ENCODE measurements around the gene OR10G7.

Gene OR10G7, protein sequence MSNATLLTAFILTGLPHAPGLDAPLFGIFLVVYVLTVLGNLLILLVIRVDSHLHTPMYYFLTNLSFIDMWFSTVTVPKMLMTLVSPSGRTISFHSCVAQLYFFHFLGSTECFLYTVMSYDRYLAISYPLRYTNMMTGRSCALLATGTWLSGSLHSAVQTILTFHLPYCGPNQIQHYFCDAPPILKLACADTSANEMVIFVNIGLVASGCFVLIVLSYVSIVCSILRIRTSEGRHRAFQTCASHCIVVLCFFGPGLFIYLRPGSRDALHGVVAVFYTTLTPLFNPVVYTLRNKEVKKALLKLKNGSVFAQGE

DNA sequence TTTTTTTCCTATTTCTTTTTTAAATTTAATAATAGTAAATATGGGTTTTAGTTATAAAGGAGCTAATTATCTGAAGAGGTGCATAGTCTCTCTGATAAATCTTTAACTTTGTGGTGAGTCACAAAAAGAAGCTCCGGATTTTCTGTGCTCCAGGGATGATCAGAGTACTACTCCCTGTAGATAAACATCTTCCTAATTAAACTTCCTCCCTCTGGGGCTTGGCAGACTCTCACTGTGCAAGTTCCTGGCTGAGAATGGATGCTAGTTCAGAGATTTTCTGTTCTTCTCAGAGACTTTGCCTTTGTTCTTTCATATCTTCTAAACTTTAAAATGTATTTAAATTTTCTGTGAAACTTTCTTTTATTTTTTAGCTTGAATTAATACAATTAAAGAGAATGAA lies at the start of gene OR10G7:
OR10G7 (minus strand) TSS at position 72 of the 400 bp plus-strand sequence. CDS start 2,324 bp downstream, outside the sequence.
- no peak for DNase-seq

DNA sequence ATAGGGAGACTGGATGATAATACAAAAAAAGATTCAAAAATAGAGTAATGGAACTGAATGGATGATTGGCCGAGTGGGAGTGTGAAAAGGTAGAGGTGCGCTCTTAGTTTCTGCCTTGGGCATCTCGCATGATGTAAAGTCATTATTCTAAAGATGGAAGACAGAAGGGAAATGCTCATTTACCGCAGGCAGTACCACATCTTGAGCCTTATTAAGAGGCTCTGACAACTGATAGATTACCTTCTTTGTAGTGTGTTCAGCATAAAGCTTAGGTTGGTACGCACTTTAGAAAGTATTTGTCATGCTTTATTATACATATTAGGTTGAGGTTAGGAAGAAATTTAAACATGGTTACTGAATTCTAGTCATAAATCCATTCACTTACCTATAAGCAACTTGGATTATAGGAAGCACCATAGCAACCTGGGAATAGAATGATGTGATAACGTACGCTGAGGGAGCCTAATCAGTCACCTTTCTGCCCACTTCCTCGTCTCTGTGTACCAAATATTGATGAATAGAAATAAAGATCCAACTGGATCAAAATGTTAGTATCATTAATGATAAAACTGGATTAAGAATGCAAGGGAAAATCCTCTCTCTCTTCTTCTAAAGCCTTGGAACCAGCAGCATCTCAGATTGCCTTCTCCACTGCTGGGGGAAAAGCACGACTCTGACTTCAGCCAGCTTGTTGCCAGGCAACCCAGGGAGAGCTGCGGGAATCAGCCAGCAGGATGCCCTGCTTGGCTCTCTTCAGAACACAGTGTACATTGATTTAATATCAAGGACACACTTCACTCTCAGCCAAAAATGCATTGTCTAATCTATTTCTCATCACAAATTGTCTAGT lies 45.1 kb upstream of the OR10G7 start:
- peak; percentile 43 for DNase-seq

DNA sequence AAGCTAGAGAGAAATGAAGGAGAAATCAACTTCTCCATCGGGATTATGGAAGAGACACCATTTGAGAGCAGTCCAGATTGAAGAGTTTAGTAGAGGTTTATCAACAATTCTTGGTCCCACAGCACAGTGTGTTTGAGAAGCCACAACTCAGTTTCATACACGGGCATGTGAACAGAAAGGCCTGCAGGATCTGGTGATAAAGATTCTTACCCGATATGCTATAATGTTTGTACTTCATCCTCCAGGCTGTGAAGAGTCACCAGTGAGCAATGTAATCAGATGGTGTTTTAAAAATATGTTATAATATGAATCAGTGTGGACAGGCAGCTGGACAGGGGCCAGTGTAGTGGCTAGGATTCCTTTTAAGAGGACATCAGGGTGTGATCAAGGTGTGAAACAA lies 44.5 kb upstream of the OR10G7 start:
- no peak for DNase-seq

DNA sequence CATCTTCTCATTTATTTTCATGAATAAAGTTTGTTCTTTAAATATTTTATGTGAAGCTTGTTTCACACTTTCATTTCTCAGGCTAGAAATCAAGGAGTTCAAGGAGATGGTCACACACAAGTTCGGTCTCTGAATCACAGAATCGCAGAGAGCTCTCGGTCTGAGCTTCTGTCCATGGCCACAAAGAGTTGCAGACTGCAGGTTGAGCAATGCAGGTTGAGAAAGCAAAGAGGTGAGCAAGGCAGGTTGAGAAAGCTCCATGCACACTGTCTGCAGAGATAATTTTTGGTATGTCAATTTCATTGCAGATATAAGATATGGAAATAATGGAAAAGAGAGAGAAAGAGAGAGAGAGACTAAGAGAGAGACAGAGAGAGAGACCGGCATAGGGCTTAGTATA lies 41.2 kb upstream of the OR10G7 start:
- DNase-seq: no peak

DNA sequence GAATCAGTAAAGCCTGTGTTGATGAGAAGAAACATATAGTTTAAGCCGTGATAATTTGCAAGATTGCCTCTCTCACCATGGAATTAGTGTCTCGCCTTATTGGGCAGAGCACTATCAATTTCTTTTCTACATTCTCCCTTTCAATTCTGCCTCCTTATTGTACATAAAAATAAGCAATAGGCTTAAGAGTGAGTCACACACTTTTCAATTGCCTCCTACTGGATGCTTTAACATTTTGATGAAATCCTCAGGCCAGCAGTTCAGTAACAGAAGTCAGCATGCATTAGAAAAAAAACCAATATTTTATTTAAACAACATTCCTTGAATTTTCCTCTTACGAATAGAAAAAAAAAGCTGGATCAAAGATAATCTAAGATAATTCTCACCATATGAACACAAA lies 40.4 kb upstream of the OR10G7 start:
- DNase-seq: no peak

DNA sequence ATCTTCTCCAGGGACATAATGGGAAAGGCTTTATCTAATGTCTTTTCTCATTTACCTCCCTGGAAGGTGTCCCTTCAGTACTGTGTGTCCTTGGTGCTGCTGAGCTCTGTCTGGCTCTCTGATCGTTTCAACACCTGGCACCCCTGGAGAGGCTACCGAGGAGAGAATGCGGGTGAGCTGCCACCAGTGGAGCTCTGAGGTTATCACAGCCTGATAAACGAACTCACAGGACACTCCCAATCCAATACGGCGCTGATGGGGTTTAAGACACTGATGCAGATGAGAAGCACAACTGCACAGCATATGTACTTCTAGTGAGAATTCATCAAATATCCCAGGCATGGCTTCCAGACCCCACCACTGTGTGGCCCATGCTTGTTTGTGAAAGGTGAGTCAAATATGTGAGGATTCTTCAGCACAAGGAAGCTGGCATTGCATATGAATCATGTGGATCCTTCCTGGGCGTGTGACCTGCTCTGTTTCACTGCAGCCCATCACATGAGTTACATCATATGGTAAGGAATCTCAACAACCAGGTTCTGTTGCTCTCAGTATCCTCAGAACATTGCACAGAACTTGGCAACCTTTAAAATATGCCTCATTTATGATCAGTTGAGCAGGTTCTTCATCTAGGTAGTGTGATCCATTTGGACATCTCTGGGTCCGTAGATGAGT lies 39.3 kb upstream of the OR10G7 start:
- DNase-seq: no peak

DNA sequence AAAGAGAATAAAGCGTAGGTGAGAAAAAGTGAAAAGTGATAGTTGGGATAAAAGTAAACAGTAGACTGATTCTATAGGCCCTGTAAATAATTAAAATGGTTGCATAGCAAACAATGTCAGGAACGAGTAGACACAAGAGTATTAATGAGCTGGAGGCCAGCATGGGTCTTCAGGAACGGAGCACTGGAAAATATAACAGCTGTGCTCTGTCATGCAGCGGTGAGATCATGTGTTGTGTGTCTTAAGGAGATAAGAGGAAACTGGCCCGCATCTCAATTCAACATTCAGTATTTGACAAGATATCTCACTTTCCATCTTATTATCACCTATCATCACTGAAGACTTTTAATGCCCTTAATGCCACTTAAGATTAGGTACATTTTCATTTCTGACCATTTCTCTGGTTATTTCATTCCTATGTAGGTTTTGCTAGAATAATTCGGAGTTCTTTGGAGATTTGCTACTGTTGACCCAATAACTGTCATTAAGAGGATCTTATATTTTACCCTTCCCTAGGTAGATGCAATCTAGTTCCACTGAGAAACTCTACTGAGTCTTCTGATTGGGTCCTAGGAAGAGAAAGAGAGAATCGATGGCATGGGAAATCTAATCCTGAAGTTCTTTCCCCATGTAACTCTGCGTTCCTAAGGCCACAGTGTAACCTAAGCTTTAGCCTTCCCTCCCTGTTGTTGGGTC lies 38.7 kb upstream of the OR10G7 start:
- no peak for DNase-seq

DNA sequence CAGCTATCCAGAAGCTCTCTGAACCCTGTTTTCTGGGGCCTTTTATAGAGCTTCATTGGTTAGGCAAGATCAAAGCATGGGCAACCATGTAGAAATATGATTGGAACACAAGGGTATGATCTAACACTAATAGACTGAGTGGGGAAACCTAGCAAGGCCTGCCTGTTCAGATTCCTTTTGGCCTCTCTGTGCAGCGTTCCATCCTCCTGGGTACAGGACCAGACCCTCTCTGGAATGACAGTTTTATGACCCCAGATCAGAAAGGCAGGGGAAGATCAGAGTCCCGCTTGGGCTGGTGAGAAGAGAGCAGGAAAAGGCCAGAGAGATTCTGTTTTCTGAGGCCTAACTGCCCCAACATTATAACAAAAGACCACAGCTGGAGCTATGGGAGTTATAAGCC lies 37.5 kb upstream of the OR10G7 start:
- no peak for DNase-seq

DNA sequence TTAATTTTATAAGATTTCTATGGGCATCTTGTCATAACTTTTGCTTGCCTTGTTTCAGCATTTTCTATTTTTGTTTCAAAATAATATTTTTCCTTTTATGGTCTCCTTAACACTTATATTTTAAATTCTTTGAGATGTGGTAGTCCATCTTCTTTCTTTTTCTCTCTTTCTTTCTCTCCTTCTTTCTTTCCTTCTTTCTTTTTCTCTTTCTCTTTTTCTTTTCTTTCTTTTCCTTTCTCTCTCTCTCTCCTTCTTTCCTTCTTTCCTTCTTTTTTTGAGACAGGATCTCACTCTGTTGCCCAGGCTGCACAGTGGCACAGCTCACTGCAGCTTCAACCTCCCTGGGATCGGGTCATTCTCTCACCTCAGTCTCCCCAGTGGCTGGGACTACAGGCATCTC lies 36.1 kb upstream of the OR10G7 start:
- no peak for DNase-seq

DNA sequence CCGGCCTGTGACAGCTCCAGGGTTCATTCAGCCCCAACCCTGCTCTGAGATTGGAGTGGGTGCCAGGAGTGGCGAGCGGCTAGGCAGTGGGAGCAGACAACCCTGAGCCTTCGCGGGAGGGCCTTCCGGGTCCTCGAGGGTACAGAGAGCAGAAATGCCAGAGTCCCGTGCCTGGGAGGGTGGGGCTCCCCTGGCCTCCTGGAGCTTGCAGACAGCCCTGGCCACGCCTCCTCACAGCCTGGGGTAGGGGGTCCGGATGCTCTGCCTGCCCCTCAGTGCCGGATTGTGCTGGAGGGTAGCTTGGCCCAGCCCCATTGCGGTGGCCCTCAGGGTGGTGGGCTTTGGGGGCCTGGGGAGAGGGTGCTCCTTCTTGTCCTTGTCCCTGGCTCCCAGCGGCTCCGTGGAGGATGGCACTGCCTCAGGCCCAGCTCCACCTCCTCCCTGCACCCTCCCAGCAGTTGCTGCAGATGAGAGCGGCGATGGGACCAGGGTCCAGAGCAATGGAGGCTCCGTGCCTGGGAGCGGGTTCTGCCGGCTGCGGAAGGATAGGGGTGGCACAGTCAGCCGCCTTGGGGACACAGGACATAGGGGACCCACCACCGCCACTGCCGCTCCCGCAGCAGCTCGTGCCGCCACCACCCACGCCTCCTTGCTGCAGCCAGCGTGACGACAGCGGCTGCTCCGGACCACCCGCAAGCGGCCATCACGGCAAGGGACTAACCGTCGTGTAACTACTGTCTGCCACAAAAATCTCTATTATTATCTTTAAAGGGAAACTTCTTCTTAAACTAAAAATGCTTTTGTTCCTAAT lies 34.9 kb upstream of the OR10G7 start:
- DNase-seq: peak; percentile 15

DNA sequence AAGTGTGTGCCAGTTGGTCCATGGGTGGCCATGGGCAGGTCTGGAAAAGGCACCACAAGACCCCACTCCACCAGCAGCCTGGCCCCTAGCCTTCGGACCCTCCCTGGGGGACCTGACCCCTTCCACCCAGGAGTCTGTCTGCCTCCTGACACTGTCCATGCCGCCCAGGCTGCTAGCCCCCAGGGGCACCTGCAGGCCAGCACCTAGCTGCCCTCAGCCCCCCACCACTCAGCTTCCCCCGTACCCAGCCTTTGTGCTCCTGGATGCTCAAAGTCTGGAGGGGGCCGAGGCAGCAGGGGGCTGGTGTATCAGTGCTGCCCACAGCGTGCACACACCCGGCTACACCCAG lies 34.3 kb upstream of the OR10G7 start:
- no peak for DNase-seq

DNA sequence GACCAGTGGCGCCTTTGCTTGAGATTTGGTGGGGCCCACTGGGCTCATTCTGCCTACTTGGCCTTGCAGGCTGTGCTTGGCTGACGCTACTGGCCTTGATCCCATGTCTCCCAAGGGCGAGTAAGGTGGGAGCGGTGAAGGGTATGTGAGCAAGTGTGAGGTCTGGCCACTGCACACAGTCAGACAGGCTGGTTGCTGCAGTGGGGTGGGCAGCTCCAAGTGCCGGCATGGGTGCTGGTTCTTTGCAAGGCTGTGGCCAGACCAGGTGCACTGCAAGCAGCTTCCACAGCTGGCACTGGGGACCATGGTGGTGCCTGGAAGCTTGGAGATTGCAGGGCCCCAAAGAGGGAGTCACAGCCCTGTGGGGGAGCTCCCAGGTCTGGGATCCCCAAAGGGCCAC lies 33.4 kb upstream of the OR10G7 start:
- DNase-seq: no peak

DNA sequence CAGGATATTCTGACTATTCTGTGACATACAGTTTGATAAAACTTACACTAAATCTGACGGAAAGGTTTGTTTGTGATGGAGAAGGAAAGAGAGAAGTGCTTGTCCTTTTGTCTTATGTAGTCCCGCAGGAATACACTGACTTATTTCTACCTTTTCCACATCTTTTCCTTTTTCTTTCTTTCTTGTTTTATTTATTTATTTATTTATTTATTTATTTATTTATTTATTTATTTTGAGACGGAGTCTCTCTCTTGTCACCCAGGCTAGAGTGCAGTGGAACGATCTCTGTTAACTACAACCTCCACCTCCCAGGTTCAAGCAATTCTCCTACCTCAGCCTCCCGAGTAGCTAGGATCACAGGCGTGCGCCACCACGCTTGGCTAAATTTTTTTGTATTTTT lies 31.0 kb upstream of the OR10G7 start:
- DNase-seq: no peak

DNA sequence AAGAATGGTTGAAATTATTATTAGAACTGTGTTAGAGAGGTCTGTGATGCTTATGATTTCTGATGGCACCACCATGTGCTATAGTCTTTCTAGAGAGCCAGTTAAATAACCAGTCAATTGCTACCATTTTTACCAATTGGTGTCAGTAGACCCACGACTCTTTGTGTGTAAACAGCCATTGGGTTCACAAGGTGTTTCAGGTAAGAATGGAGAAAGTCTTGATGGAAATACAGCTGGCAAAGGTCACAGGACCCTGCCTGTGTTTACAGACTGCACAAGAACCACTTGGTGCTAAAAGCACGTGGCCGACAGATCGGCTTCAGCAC lies 30.5 kb upstream of the OR10G7 start:
- DNase-seq: no peak

DNA sequence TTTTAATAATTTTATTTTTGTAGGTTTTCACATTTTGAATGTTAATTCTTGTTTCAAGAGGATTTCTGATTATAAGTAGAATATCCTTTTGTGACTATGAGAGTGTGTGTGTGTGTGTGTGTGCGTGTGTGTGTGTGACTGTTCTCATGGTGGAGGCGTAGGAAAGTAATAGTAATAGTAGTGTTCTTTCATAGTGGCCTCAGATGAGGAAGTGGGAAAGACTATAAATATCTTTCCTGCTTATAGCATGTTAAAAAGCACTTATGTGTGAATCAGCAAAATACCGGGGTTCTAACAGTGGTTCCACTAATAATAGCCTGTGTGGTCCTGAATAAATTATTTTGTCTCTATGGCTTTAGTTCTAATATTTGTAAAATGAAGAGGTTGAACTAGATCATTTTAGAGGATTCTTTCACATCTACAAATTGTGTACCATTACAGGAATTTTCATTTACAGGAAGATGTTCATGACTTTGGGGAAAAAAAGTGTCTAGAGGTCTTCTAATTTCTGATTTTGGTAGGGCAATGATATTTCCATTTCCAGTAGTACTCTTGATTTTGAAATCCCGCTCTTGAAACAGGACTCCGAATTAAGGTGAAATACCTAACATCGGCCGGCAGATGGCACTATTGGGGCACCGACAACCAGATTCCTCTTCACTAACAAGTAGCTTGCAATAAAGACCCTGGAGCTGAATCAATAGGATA lies 29.9 kb upstream of the OR10G7 start:
- DNase-seq: peak; percentile 24

DNA sequence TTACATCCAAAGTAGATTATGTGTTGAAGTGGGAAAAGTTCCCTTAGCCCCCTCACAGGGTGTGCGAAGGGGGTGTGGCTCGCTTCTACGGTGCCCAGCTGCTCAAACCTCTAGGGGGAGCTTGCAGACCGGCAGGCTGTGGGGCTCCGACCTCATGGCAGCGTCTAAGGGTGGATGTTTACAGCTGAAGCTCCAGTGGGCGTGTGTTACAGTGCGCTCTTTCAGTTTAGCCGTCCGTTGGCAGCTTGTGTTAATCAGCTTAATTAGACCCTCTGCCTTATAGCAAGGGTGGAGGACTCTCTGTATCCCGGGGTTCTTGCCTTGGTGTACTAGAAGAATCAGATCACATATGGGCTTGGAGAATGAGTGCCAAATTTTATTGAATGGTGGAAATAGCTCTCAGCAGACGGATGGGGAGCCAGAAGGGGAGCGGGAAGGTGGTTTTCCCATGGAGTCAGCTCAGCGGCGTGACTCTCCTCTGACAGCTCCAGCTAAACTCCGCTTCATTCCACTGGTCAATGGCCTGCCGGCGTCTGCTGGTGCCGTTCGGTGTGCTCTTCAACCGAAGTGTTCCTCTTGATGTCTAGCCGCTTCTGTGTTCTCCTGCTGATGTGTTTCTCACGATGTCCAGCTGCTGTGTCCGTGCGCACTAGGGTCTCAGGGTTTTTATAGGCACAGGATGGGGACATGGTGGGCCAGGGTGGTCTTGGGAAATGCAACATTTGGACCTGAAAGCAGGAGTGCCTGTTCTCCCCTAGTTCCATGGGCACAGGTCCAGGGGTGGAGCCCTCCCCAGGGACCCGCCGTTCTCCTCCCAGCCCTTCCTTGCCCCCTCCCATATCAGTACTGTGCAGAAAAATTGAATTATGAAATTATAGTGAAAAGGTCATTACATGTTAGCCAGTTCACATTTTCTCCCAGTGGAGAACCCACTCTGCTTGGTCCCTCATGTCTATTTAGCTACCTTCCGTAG lies 28.6 kb upstream of the OR10G7 start:
- DNase-seq: peak; percentile 78

DNA sequence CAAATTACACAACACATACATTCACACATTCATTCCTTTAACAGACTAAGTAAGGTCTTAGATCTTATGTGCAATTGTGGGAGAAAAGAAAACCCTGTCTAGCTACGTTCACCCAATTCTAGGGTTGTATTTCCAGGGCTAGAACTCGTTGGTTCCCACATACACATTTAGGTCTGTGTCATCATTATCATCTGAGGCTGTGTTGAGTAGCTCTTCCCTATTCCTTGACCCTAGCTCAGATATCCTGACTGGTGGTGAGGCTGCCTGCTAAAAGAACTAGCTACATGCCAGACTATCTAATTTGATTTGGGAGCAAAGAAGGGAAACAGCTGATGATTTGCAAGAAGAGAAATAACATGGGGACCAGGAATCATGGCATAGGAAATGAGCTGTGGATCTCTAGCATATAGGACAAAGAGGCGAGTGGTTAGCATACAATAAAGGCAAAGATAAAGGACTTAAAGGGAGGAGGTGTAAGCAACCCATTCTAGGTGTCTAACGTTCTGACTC lies 27.5 kb upstream of the OR10G7 start:
- DNase-seq: no peak

DNA sequence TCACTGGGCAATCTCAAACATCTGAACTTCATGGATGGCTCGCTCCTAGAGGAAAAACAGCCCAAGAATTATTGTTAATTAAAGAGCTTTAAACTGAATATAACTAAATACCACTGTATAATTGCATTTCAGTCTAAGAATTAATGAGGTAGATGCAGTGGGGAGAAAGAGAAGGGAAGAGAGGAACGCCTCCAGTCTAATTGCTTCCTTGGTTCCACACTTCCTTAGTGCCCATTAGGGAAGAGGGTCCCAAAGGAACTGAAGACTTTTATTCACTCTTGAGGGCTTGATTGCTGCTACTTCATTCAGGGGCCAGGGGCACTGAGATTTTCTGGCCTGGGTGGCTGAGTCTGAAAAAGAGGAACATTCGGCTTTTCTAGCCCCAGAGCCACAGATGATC lies 11.8 kb upstream of the OR10G7 start:
- DNase-seq: no peak

DNA sequence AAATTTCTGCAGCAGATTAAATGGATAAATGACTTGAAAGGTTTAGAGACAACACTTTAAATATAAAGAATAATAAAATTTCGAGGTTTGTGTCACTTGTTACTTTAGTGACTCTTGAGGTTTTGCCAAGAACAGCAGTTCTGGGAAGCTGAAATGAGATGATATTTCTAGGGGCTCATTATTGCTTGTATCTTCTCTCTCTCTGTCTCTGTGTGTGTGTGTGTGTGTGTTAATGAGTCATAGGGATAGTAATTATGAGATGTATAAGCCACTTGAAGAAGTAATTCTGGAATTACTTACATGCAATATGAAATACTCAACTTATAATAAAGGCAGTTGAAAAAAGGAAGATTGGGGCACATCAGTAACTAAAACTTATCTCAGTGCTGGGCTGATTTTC lies 9.6 kb upstream of the OR10G7 start:
- no peak for DNase-seq

DNA sequence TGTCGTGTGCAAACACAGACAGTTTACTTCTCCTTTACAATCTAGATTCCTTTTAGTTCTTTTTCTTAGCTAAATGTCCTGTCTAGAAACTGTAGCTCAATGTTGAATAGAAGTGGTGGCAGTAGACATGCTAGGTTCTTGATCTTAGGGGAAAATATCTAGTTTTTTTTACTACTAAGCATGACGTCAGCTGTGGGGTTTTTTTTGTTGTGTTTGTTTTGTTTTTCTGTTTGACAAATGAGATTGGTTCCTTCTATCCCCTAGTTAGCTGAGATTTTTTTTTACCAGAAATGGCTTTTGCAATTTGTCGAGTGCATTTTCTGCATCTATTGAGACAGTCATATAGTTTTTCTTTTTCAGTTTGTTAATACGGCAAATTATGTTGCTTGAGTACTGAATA lies 2.3 kb upstream of the OR10G7 start:
- DNase-seq: no peak

DNA sequence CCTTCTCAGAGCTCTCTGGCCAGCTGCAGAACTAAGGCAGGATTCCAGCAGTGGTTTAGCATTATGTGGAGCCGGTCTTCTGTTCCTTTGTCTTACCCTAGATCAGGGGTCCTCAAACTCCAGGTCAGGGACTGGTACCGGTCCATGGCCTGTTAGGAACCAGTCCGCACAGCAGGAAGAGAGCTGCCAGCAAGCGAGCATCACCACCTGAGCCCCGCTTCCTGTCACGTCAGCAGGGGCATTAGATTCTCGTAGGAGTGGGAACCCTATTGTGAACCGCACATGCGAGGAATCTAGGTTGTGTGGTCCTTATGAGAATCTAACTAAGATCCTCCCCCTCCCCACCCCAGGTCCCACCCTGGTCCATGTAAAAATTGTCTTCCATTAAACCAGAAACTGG lies 1.6 kb downstream of the OR10G7 start:
- DNase-seq: no peak

Data from COR-L47 (cell line).